Measurements from ENCODE around the gene SLC43A3. TPM values are rescaled to one million over a fixed set of nuclear protein-coding genes. Genes with fewer than 3 reads are reported as not detected.

The SLC43A3 gene
- total and polyA plus RNA-seq, 2 donors (not counting 3 experiments of a cell fraction or from before 2014, with no cell fraction given), result 68.9 to 104 TPM

DNA sequence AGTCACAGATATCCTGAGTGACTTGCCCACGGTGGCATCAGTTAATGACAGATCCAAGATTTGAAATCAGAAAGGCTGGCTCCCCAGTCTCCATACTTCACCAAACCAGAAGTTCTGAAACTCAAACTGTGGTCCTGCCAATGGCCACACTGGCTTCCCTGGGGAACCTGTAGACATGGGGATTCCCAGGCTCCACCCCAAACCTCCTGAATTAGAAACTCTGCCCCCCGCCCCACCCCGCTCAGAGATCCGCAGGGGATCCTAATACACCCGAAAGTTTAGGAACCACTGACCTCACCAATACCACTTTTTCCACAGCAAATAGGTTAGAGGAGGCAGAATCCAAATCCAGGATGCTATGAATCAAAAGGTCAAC is 48.7 kb upstream of the SLC43A3 start:
- no peaks in the 10 kb centered on the region for H3K79me2 ChIP-seq (ENCODE audit: control insufficient read depth, insufficient read depth, low read length)
- FAIRE-seq (no peak), DNase-seq (ENCODE audit: low read depth, low spot score) (no peak)
- ChIA-PET CTCF (interaction anchor here (1.0 to 9.9 kb wide), 9 partner anchors 9 to 169 kb away, joined by 3 to 152 read pairs (median 6); partner anchors contain the start of gene RTN4RL2), POLR2A (no interaction called here)
- H3K4me2 ChIP-seq (ENCODE audit: insufficient read depth, low read length), result no peak overlapping the region
- H3K4me3 ChIP-seq (replicated peaks in 1 of 3; ENCODE audit: insufficient read depth in 1 of 3, low read depth in 1 of 3, low read length in 3 of 3), result no peak overlapping the region
- H3K9me1 ChIP-seq (replicated peaks; ENCODE audit: control insufficient read depth, extremely low read depth, insufficient read depth, low read length), result no peaks in the 10 kb centered on the region
- H3K4me1 ChIP-seq (ENCODE audit: control insufficient read depth, extremely low read depth, insufficient read depth, low read length), result peaks cover 7% of the 10 kb centered on the region
- dilution Hi-C loops (cut with MboI; ENCODE audit: extremely low pct_ligation_motif_present, low sequenced_read_pairs) (no loop called here), intact Hi-C loops (cut with micrococcal nuclease) (no loop called here)
- TF ChIP-seq EZH2 (IDR thresholded peaks at IDR 0.05; ENCODE audit: borderline replicate concordance, low read depth, low read length, severe bottlenecking) (no peak), FOS (IDR thresholded peaks at IDR 0.05; ENCODE audit: borderline replicate concordance, insufficient read depth, low read length) (no peak)
- H2AFZ ChIP-seq (ENCODE audit: low read depth, low read length), result no peak overlapping the region
- peaks cover 5 to 27% of the 10 kb centered on the region in 2 experiments for H3K27me3 ChIP-seq (ENCODE audit: control insufficient read depth in 2 of 2, insufficient read depth in 2 of 2, low read length in 2 of 2)
- H4K20me1 ChIP-seq (replicated peaks; ENCODE audit: control insufficient read depth, extremely low read depth, insufficient read depth, low read length), result no peaks in the 10 kb centered on the region
- BruUV-seq (replicated peaks), result no TSS peak
- no peak overlapping the region for H3K9ac ChIP-seq (replicated peaks; ENCODE audit: extremely low read depth, insufficient read depth, low read length)
- no peaks in the 10 kb centered on the region for H3K36me3 ChIP-seq (ENCODE audit: control insufficient read depth in 2 of 2, extremely low read depth in 1 of 2, insufficient read depth in 2 of 2, low read length in 2 of 2)
- H3K27ac ChIP-seq (ENCODE audit: insufficient read depth, low read depth, low read length), result no peak overlapping the region
- no peaks in the 10 kb centered on the region for H3K9me3 ChIP-seq (replicated peaks; ENCODE audit: control insufficient read depth, insufficient read depth, low read length)

DNA sequence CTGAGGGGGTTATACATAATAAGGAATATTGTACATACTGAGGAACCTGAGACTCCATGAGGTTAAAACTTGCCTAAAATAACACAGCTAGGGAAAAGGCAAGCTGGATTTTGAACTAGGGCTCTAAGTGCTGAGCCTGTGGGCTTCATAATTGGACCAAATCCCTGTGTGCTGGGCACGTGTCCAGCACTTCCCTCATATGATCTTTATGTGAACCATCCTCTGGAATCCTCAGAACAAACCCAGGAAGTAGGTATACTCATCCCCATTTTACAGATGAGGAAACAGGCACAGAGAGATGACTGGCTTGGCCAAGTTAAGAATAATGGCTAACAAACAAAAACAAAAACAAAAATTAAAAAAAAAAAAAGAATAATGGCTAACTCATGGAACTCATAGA is 48.3 kb upstream of the SLC43A3 start:
- intact Hi-C loops (cut with micrococcal nuclease), result no loop called here
- H3K4me3 ChIP-seq (replicated peaks in 1 of 3; ENCODE audit: insufficient read depth in 1 of 3, low read depth in 1 of 3, low read length in 3 of 3), result no peak overlapping the region
- BruUV-seq (replicated peaks), result no TSS peak
- H3K4me1 ChIP-seq (ENCODE audit: control insufficient read depth, extremely low read depth, insufficient read depth, low read length), result peaks cover 7% of the 10 kb centered on the region
- H3K4me2 ChIP-seq (ENCODE audit: insufficient read depth, low read length), result no peak overlapping the region
- H4K20me1 ChIP-seq (replicated peaks; ENCODE audit: control insufficient read depth, extremely low read depth, insufficient read depth, low read length), result no peaks in the 10 kb centered on the region
- H3K27ac ChIP-seq (ENCODE audit: insufficient read depth, low read depth, low read length), result no peak overlapping the region
- no peaks in the 10 kb centered on the region for H3K36me3 ChIP-seq (ENCODE audit: control insufficient read depth in 2 of 2, extremely low read depth in 1 of 2, insufficient read depth in 2 of 2, low read length in 2 of 2)
- H2AFZ ChIP-seq (ENCODE audit: low read depth, low read length), result no peak overlapping the region
- FAIRE-seq (no peak), DNase-seq (ENCODE audit: low read depth, low spot score) (no peak)
- dilution Hi-C loops (cut with MboI; ENCODE audit: extremely low pct_ligation_motif_present, low sequenced_read_pairs), result no loop called here
- H3K79me2 ChIP-seq (ENCODE audit: control insufficient read depth, insufficient read depth, low read length), result no peaks in the 10 kb centered on the region
- H3K9me3 ChIP-seq (replicated peaks; ENCODE audit: control insufficient read depth, insufficient read depth, low read length), result no peaks in the 10 kb centered on the region
- no peak overlapping the region for H3K9ac ChIP-seq (replicated peaks; ENCODE audit: extremely low read depth, insufficient read depth, low read length)
- POLR2A ChIA-PET, result no interaction called here
- CTCF ChIA-PET, result interaction anchor here (1.0 to 3.5 kb wide), 6 partner anchors 9 to 169 kb away, joined by 3 to 25 read pairs (median 11); partner anchors contain the start of gene RTN4RL2
- peaks cover 5 to 27% of the 10 kb centered on the region in 2 experiments for H3K27me3 ChIP-seq (ENCODE audit: control insufficient read depth in 2 of 2, insufficient read depth in 2 of 2, low read length in 2 of 2)
- TF ChIP-seq, protein P1, sequence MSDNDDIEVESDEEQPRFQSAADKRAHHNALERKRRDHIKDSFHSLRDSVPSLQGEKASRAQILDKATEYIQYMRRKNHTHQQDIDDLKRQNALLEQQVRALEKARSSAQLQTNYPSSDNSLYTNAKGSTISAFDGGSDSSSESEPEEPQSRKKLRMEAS (IDR thresholded peaks at IDR 0.05; ENCODE audit: insufficient read depth, insufficient read length), result no peak
- no peak for TF ChIP-seq POLR2A (IDR thresholded peaks at IDR 0.05; ENCODE audit: low read depth, low read length)
- no peak for TF ChIP-seq CTCF (IDR thresholded peaks at IDR 0.05; ENCODE audit: extremely low read depth in 1 of 2, insufficient read depth in 1 of 2, low read depth in 1 of 2, low read length in 2 of 2)
- TF ChIP-seq POLR2AphosphoS5 (IDR thresholded peaks at IDR 0.05; ENCODE audit: insufficient read depth, low read depth, low read length), result no peak
- TF ChIP-seq MYC (IDR thresholded peaks at IDR 0.05; ENCODE audit: low read depth, low read length), result no peak
- no peak for TF ChIP-seq FOS (IDR thresholded peaks at IDR 0.05; ENCODE audit: borderline replicate concordance, insufficient read depth, low read length)
- TF ChIP-seq JUN (IDR thresholded peaks at IDR 0.05; ENCODE audit: borderline replicate concordance, insufficient read depth, insufficient read length, low read depth), result no peak
- TF ChIP-seq EZH2 (IDR thresholded peaks at IDR 0.05; ENCODE audit: borderline replicate concordance, low read depth, low read length, severe bottlenecking), result no peak
- no peak for TF ChIP-seq GATA2 (IDR thresholded peaks at IDR 0.05; ENCODE audit: insufficient read depth, insufficient read length, low read depth, low read length)
- no peaks in the 10 kb centered on the region for H3K9me1 ChIP-seq (replicated peaks; ENCODE audit: control insufficient read depth, extremely low read depth, insufficient read depth, low read length)
